GM18517 (cell line): ENCODE results near the gene HSBP1L1.
A peak's percentile ranks its signal among the peaks of the same experiment; 100 is the strongest.
"Not testable (repeated sequence)": the region's sequence is repeated elsewhere in the genome, so short reads cannot be mapped to it uniquely, and the experiment has no call there.

ENCODE experiments used
- ATAC-seq: cut with Tn5 transposase; IDR thresholded peaks from one replicate; pipeline ENCODE4 v1.9.1; 2021; ENCODE audit warnings: mild to moderate bottlenecking, moderate library complexity; ENCODE audit not compliant: unreplicated experiment

Gene HSBP1L1

DNA sequence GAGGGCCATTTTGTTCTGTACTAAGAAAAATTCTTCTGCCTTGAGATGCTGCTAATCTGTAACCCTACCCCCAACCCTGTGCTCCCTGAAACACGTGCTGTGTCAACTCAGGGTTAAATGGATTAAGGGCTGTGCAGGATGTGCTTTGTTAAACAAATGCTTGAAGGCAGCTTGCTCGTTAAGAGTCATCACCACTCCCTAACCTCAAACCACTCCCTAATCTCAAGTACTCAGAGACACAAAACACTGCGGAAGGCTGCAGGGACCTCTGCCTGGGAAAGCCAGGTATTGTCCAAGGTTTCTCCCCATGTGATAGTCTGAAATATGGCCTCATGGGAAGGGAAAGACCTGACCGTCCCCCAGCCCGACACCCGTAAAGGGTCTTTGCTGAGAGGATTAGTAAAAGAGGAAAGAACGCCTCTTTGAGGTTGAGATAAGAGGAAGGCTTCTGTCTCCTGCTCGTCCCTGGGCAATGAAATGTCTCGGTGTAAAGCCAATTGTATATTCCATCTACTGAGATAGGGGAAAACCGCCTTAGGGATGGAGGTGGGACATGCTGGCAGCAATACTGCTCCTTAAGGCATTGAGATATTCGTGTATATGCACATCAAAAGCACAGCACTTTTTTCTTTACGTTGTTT lies 4.2 kb upstream of the HSBP1L1 start:
- ATAC-seq: not testable (repeated sequence)

DNA sequence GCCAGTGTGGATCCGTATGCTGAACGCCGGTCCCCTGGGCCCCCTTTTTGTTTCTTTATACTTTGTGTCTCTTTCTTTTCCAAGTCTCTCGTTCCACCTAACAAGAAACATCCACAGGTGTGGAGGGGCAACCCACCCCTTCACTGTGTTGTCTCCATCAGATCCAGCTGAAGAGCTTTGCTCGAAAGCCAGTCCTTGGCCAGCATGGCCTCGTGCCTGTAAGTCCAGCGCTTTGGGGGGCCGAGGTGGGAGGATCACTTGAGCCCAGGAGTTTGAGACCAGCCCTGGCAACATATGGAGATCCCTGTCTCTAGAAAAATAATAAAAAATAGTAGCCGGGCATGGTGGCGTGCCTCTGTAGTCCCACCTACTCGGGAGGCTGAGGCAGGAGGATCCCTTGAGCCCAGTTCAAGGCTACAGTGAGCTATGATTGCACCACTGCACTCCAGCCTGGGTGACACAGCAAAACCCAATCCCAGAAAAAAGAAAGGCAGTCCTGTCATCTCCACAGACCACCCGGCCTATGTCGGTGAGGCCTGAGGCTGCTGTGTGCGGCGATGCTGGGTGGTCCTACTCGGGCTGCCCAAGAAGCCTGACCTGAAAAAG lies 3.4 kb upstream of the HSBP1L1 start:
- ATAC-seq: no peak

DNA sequence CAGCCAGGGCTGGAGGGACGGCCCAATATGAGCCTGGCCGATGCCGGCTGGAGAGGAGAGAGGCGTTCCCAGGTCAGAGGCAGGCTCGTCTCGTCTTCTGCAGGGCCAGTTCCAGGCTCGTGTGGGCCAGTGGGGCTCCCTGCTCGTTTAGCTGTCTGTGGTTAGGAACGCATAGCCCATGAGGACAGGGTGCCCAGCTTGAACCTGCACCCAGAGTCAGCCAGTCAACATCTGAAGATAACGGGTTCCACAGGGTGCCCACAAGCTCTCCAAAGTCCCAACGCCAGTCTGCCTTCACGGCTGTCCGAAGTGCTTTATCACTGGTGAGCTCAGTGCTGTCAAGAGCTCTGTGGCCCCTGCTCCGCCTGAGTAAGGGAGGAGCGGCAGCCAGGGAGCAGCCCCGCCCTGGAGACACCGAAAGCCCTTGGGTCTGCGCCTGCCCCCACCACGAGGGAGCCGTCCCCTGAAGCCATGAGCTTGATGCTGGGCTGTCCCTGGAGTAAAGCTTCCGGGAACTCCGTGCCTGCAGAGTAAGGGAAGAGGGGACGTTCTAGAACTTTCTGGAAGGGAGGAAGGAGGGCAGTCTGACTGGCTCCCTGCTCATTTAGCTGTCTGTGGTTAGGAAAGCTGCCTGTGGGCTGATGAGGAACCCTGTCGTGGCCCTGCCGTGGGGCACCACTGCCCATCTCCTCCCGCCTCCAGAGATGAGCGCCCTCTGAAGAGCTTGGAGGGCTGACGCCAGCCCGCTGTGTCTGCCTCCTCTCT lies 2.7 kb upstream of the HSBP1L1 start:
- ATAC-seq: no peak

DNA sequence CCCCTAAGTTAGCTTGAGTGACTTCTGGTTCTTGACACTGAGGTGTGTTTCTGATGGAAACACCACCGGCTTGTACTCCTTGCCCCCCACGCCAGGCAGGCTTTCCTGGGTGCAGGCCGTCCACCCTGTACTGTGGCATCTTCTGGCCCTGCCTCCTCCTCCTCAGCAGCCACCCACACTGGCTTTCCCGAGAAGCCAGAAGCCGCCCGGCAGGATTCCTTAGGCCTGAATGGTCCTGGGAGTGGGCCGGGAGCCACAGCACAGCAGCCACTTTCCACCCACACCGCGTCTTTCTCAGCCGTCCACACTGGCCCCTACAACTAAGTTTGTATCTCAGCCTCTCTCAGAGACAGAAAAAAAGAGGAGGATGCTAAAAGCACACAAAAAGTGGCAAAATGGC lies 2.1 kb upstream of the HSBP1L1 start:
- no peak for ATAC-seq

DNA sequence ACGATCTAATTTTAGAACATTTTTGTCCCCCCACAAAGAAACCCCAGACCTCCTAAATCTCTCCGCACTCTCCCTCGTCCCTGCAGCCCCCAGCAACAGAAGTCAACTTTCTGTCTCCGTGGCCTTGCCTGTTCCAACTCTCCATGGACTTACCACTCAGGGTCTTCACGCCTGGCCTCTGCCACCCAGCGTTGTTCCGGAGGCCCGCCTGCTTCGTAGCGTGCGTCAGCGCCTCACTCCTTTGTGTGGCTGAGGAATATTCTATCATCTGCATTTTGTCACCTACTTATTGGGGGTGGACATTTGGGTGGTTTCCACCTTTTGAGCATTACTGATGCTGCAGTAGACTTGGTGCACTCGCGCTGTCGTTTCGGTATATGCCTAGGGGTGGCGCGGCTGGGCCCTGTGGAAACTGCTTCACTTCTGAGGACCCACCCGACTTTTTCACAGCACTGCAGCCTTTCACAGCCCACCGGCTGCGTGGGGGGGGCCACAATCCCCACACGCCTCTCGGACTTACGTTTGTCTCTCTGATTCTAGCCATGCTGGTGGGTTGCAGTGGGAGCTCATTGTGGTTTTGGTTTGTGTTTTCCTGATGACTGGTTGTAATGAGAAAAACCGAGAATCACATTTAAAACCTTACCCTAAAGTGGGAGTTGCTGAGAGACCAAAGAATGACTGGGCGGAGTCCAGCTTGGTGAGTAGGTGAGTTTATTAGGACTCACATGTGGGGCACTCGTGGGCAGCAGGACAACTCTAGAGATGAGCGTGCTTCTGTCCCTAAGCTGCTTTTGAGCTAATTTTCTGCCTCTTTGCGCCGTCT lies 1.4 kb upstream of the HSBP1L1 start:
- peak; percentile 58 for ATAC-seq

DNA sequence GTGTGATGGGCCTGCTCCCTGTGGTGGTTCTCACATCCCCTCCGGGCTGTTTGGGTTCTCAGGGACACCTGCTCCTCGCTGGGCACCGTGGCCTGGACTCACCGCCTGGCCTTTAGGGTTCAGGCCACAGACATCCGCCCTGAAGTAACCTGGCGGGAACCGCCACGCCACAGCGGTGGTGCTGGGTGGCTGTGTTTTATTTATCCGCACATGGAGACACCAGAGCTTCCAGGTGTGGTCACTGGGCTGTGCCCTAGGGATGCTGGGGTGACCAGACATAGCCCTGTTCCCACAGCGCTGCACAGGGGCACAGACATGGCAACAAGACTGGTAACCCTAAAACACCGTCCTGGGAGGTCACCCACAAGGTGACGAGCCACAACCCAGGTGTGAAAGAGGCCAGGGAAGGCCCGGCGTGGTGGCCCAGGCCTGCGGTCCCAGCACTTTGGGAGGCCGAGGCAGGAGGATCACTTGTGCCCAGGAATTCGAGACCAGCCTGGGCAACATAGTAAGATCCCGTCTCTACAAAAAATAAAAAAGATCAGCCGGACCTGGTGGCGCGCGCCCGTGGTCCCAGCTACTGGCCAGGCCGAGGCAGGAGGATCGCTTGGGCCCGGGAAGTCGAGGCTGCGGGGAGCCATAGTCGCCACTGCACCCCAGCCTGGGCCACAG lies 649 bp upstream of the HSBP1L1 start:
- ATAC-seq: no peak

DNA sequence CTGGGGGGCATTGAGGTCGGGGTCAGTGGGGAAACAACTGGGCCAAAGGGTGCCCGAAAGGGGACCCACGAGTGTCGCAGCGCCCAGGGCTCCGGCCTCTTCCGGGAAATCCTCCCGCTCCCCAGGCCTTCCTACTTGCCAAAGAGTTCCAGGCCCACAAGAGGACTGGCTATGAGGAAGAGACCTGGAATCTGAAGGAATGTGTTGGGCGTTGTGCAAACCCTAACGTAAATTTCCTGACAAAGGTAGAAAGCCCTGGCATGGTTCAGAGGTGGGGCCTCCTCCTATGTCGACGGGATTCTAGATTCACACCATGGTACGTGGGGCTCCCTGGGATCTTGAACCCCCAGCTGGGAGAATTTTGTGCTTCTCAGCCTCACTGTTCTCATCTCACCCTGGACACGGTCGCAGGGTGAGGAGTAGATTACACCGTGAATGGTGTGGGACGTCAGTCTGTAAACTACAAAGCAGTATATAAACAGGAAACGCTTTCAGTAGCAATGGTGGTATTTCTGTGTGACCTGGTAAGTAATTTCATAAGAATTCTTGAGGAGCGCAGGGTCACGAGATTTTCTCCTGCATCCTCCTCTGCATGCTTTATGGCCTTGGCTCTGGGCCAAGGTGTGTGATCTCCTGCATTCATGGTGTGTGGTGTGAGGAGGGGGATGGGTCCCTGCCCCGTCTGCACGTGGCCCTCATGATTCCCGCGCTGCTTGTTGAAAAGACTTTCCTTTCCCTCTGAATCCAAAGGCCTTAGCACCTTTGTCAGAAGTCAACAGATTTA lies 868 bp downstream of the HSBP1L1 start:
- no peak for ATAC-seq

DNA sequence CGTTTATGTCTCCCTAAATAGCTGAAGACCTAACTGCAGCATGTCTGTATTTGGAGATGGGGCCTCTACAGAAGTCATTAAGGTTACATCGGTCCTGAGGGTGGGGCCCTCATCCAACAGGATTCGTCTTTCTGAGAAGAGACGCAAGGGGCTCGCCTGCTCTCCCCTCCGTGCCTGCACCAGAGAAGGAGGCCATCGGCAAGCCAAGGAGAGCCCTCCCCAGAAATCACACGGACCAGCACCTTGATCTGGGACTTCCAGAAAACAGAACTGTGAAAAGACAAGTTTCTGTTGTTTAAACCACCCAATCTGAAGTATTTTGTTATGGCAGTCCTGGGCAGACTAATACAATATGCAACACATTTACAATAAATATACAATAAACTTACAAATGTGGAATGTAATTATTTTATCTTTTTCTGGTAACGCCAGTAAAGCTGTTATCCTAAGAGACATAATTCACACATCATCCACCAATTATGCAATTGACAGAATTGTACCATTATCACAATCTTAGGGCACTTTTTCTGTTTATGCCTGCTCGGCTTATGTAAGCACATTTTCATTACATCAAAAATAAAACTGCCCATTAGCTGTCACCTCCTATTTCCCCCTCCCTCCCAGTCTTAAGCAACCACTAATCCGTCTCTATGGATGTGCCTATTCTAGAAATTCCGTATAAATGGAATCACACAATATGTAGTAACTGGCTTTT lies 6.1 kb downstream of the HSBP1L1 start:
- no peak for ATAC-seq

DNA sequence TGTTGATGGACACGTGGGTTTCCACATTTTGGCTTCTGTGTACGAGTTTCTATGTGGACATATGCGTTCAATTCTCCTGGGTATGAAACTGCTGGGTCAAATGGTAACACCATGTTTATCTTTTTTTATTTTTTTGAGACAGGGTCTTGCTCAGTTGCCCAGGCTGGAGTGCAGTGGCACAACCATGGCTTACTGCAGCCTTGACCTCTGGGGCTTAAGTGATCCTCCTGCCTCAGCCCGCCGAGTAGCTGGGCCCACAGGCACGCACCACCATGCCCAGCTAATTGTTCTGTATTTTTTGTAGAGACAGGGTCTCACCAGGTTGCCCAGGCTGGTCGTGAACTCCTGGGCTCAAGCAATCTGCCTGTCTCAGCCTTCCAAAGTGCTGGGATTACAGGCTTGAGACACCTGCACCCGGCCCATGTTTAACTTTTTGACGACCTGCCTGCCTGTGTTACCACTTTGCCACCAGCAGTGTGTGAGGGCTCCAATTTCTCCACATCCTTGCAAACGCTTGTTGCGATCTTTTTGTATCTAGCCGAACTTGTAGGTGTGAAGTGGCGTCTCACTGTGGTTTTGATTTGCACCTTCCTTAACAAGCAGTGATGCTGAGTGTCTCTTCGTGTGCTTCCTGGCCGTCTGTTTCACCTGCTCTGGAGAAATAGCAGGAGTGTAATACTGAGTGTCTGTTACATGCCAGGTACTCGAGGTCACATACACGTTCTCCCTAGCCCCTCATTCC lies 6.9 kb downstream of the HSBP1L1 start:
- ATAC-seq: no peak

DNA sequence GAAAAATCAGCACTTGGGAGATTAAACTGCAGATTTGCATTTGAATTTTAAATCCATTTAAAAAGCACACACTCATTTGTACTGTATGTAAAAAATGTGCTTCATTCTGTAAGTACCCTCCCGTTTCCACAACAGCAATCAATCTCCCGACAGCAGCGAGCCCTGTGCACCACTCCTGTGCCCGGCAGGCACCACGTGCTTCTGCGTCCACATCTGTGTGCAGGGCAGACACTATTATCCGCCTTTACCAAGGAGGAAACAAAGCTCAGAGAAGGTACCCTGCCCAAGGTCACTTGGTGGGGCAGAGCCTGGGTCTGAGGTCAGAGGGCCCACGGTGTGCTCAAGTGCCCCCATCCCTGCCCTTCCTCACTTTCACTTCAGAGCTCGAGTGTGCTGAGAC lies 7.5 kb downstream of the HSBP1L1 start:
- no peak for ATAC-seq

DNA sequence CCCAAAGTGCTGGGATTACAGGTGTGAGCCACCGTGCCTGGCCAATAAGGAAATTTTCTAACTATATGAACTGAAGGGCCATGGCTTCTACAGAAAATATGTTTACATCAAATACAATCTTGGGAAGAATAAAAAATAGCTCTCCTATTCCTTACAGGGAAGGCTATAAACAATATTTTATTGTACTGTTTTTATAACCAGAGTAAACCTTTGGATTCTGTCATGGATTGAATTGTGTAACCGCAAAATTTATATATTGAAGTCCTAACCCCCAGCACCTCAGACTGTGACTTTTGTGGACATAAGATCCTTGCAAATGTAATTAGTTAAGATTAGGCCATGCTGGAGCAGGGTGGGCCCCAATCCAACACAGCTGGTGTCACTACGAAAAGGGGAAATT lies 8.3 kb downstream of the HSBP1L1 start:
- ATAC-seq: no peak

DNA sequence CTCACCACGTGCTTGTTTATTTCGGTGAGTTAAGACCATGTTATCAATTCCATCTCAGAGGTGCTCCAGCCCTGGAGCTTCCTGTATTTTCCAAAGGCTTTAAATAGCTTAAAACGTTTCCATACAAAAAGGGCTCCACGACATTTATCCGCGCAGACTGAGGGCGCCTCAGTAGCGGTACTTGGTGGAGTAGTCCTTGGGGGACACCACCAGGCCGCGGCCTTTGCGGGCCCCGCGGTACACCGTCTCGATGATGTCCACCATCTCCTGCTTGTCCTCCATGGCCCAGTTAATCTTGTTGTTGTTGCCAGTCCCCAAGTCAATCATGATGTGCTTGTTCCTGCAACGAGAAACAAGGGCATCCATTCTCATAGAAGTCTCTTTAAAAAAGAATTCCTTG lies 9.1 kb downstream of the HSBP1L1 start:
- no peak for ATAC-seq

DNA sequence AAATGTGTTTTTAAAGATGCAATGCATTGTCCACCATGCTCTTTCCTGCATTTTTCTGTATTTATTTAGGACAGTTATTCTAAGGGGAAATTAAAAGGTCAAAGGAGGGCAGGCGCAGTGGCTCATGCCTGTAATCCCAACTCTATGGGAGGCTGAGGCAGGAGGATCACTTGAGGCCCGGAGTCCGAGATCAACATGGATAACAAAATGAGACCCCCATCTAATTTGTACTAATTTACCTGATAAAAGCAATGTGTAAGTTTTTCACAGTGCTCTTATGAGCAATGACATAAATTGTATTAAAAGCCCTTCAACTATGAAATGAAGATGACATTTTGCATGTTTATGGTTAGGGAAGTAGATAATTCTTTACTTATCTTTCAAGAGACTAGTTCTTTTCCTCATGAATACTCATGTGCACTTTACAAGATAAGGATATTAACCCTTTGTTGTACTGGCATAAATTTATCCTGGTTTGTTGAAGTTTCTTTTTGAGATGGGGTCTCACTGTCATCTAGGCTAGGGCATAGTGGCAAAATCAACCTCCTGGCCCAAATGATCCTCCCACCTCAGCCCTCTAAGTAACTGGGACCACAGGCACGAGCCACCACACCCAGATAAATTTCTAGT lies 9.7 kb downstream of the HSBP1L1 start:
- no peak for ATAC-seq

DNA sequence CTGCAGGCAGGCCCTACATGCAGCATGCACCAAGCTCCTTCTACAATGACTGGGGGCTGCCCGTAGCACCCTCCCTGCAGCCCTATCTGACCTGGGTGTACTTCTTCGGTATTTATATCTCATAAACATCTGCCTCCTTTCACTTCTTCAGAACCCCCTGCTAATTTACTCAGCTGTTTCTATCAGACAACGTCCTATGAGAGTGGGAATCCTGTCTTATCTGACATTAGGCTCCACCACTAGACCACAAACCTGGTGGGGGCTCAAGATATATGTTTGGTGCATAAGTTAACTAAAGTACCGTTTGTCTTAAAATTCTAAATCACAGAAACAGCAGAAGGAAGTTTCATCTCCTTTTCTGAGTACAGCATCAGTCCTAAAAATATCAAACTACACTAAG lies 10.6 kb downstream of the HSBP1L1 start:
- ATAC-seq: no peak

DNA sequence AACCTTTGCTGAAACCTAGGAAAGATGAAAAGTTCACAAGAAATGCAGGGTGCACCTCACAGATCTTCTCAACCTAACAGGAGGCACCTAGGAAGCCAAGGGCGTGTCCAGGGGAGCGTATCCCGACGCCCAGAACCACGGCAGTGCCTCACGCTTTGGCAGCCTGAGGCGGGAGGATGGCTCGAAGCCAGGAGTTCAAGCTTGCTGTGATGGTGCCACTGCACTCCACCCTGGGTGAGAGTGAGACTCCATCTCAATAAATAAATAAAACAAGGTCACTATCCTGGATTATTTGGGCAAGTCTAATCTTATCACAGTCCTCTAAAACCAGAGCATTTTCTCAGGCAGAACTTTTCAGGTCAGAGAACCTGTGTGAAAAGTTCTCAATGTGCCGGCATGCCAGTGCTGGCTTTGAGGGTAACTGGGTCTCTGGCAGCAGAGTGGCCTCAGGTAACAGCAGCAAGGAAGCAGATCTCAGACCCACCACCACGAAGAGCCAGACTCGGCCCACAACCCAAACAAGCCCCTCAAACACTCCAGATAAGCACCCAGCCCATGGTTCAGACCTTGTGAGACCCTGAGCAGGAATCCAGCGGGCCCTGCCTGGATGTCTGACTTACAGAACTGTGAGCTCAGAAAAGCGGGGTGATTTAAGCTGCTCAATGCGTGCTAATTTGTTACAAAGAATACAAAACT lies 11.7 kb downstream of the HSBP1L1 start:
- ATAC-seq: no peak

DNA sequence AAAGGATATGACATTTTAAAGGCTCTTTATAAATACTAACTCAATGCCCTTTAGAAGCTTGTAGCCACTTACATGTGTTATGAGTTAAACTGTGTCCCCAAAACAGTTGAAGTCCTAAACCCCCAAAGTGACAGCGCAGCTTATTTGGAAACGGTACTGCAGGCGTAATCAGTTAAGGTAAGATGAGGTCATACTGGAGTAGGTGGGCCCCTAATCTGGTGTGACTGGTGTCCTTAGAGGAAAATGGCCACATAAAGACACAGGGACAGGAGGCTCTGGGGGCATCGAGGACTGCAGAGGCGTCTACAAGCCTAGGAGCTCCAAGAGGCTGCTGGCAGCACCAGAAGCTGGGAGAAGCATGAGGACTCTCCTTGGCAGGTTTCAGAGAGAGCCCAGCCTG lies 15.4 kb downstream of the HSBP1L1 start:
- no peak for ATAC-seq

DNA sequence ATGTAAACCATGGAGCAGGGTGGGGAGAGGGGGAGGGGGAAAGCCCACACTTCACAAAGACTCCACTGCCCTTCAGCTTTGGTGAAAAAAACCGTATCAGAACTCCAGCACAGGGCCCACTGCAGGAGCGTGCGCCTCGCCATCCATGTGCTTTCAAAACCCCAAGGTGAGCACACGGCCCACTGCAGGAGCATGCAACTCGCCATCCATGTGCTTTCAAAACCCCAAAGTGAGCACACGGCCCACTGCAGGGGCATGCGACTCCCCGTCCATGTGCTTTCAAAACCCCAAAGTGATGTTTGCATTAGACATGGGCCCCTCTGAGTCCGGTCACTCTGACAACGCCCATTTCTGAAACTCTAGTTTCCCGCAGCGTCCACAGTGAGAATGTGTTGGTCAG lies 16.1 kb downstream of the HSBP1L1 start:
- no peak for ATAC-seq

DNA sequence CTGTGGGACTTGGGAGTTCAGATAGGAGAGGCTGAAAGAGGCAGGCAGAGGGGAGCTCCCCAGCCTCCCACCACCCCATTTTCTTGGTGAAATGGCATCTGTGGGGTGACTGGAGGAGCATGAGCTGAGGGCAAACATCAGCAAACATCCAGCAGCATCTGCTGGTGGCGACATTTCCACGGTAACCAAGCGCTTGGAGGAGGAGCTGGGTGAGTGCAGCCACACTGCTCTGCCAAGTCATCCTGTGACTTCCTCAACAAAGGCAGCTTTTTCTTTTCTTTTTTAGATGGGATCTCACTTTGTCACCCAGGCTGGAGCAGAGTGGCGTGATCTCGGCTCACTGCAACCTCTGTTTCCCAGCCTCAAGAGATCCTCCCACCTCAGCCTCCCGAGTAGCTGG lies 18.3 kb downstream of the HSBP1L1 start:
- ATAC-seq: no peak
